GM12875 (cell line): ENCODE data around the gene PLBD2.

Source experiments
- H3K4me3 ChIP-seq: one replicate; pipeline ENCODE4 v1.5.1; 2011; ENCODE audit warnings: low read depth, low read length, control low read depth
- CTCF ChIP-seq: IDR thresholded peaks from 2 replicates; pipeline ENCODE4 v1.5.1; 2011; ENCODE audit warnings: low read depth, mild to moderate bottlenecking, control low read depth, inconsistent platforms, low read length, moderate library complexity, borderline replicate concordance; ENCODE audit not compliant: insufficient read depth

PLBD2 gene

GRCh38 chr12:113369391-113369985, 11.1 kb downstream of the PLBD2 start:
- no peak overlapping the region for H3K4me3 ChIP-seq
- no peak for TF ChIP-seq CTCF

GRCh38 chr12:113370923-113371682, 12.7 kb downstream of the PLBD2 start:
- H3K4me3 ChIP-seq = no peak overlapping the region
- no peak for TF ChIP-seq CTCF

GRCh38 chr12:113371808-113372207, 13.4 kb downstream of the PLBD2 start:
- no peak overlapping the region for H3K4me3 ChIP-seq
- no peak for TF ChIP-seq CTCF

- no peak for TF ChIP-seq CTCF
- no peak overlapping the region for H3K4me3 ChIP-seq
Measured at GRCh38 chr12:113372371-113372770, 14.0 kb downstream of the PLBD2 start.

GRCh38 chr12:113373440-113373839, 15.1 kb downstream of the PLBD2 start:
- TF ChIP-seq CTCF = no peak
- no peak overlapping the region for H3K4me3 ChIP-seq

GRCh38 chr12:113373969-113374368, 15.6 kb downstream of the PLBD2 start:
- TF ChIP-seq CTCF = no peak
- no peak overlapping the region for H3K4me3 ChIP-seq

GRCh38 chr12:113374823-113375428, 16.5 kb downstream of the PLBD2 start:
- TF ChIP-seq CTCF = no peak
- no peak overlapping the region for H3K4me3 ChIP-seq
